Spleen (tissue), 7 donors: ENCODE data around the gene EDN2.
A peak's percentile ranks its signal among the peaks of the same experiment; 100 is the strongest.

Source experiments
- CTCF ChIP-seq, 11 experiments: fragments of 200-600 bp in 7 of 11; fragments of 450-650 bp in 4 of 11; sonication (generic) in 4 of 11; IDR thresholded peaks in 8 of 11; conservative IDR thresholded peaks in 3 of 11; 1 replicate in 7 of 11; 2 replicates in 4 of 11; pipeline versions ENCODE4 v1.4.0 to v1.8.0; 2016 to 2021; ENCODE audit warnings: antibody characterized with exemption in 11 of 11, inconsistent platforms in 4 of 11, mild to moderate bottlenecking in 1 of 11
- POLR2AphosphoS5 ChIP-seq, 3 donors: sonication (generic); formaldehyde crosslinking; IDR thresholded peaks; one replicate each; pipeline ENCODE4 v1.5.1; 2017; ENCODE audit warnings: antibody characterized with exemption in 3 of 3
- donor health status: DM: no; HTN: no; CAD: no; lungs with moderate emphysema.
- donor health status: DM: no; HTN: no; CAD: no.
- donor health status: DM: no; HTN: no; CAD: no.

GRCh38 chr1:41495210-41495948 is 10.9 kb upstream of the EDN2 start:
- TF ChIP-seq CTCF (IDR thresholded peaks at IDR 0.05 in 8 of 11, conservative IDR thresholded peaks at IDR 0.05 in 3 of 11) (peak in 2 of 11 experiments; percentile 3 to 6), POLR2AphosphoS5 (IDR thresholded peaks at IDR 0.05) (no peak)
